Fibroblast of the conjunctiva (primary cell): ENCODE results near the gene TMCO5A.

ENCODE experiments used
- DNase-seq: peaks from one replicate; pipeline ENCODE4 v3.0.0-alpha.2; 2010; ENCODE audit warnings: low read depth

The TMCO5A gene

DNA sequence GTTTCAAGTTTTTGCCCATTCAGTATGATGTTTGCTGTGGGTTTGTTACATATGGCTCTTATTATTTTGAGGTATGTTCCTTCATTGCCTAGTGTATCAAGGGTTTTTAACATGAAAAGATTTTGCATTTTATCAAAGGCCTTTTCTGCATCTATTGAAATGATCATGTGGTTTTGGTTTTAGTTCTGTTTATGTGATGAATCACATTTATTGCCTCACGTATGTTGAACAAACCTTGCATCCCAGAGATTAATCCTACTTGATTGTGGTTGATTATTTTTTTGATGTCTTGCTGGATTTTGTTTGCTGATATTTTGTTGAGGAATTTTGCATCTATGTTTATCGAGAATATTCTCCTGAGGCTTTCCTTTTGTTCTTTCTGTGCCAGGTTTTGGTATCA, 39.4 kb downstream of the TMCO5A start:
- DNase-seq = no peak

GRCh38 chr15:37978231-37978630, 43.8 kb downstream of the TMCO5A start:
- DNase-seq = no peak

DNA sequence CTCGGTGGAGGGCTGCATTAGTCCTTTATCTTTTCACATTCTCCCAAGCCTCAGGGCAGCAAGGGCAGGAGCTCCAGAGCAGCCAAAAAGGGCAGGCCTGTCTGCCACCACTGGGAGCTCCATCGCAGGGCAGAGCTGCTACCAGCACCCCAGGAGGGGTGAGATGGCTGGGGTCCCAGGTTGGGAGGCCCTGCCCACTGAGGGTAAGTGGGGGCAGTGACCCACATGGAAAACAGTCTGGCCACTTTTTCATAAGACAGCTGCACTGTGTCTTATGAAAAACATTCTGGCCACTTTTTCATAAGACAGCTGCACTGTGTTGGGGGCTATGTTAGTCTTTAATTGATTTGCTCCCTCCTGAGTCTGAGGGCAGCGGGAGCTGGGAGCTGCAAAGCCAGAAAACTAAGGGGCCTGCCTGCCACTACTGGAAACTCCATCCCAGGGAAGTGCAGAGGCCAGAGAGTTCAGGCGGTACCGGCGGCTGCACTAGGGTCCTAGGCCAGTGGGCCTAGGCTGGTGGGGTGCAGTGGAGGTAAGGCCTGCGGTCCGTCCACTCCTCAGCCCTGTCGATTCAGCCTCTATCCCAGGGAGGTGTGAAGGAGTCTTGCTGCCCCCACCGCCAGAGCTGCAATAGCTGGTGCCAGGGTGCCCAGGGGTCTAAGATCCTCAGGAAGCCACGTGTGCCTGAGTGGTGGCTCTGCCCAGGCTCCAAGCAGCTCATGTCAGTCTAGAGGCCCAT, 45.4 kb downstream of the TMCO5A start:
- no peak for DNase-seq

- DNase-seq = no peak
Observed at GRCh38 chr15:37981201-37981600, 46.8 kb downstream of the TMCO5A start.

GRCh38 chr15:37981775-37982174, 47.3 kb downstream of the TMCO5A start:
- peak; percentile 24 for DNase-seq

- no peak for DNase-seq
Observed at GRCh38 chr15:37984368-37984767, 49.9 kb downstream of the TMCO5A start.

DNA sequence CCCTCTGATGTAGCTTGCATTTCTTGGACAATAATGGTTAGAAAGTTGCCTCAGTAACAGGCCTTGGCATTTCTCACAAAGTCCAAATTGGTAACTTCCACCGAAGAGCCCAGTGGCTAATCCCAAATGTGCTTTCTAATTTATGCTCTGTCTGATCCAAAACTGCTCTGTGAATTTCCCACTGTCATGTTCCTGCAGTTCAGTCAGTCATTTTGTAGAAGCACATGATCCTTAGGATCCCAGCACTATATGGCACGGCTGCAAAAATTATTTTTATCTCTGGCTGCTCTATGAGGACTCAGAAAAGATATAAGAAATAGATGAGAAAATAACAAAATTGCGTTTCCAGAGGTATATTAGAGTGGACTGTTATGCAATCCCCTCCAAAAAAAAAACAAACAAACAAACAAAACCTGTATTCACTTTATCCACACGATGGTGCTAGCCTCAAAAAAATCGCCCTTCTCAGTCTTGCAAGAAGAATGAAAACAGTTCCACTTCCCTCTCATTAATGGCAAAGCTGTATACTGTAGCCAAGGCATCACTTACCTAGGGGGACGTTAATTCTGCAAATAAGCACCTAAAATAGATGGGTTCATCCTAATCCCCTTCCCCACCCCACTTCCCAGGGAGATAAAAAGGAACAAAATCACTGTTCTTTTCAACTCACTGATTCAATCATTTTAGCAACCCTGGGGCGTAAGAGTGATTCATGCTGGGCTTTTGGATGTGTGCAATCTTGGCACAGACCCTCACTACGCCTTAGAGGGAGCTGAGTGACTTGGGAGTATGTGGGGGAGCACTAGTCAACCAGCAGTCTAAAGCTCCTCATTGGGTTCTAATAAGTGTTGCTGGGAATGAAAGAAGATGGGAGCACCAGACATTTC, 61.3 kb downstream of the TMCO5A start:
- DNase-seq = peak; percentile 76
